Astrocyte (in vitro differentiated cells and primary cell): Measurements from ENCODE around the gene SLC7A10. TPM values are rescaled to one million over a fixed set of nuclear protein-coding genes. Genes with fewer than 3 reads are reported as not detected.

Experiments
- DNase-seq: peaks from one replicate; pipeline ENCODE4 v3.0.0-alpha.2; 2010; ENCODE audit warnings: low read depth
- FAIRE-seq: peaks from 2 replicates; lab custom pipeline; 2011; peaks lifted over from hg19 to GRCh38; lab: Jason Lieb, UNC
- H2AFZ ChIP-seq: 2 replicates; pipeline ENCODE4 v1.6.0; 2012; ENCODE audit warnings: low read depth, low read length, inconsistent platforms
- H3K27ac ChIP-seq: 2 replicates; pipeline ENCODE4 v1.5.1; 2011; ENCODE audit warnings: low read depth, low read length, inconsistent platforms
- H3K27me3 ChIP-seq: 2 replicates; pipeline ENCODE4 v1.6.0; 2011; ENCODE audit warnings: low read length, inconsistent platforms; ENCODE audit not compliant: insufficient read depth
- H3K36me3 ChIP-seq: 2 replicates; pipeline ENCODE4 v1.5.1; 2011; ENCODE audit warnings: low read length, inconsistent platforms; ENCODE audit not compliant: insufficient read depth
- H3K4me1 ChIP-seq: 2 replicates; pipeline ENCODE4 v1.5.1; 2011; ENCODE audit warnings: low read length, inconsistent platforms; ENCODE audit not compliant: insufficient read depth
- H3K4me2 ChIP-seq: 2 replicates; pipeline ENCODE4 v1.6.0; 2012; ENCODE audit warnings: low read length, inconsistent platforms
- H3K4me3 ChIP-seq: 2 replicates; pipeline ENCODE4 v1.5.1; 2011; ENCODE audit warnings: low read depth, mild to moderate bottlenecking, low read length, inconsistent platforms; ENCODE audit not compliant: insufficient read depth
- H3K79me2 ChIP-seq: 2 replicates; pipeline ENCODE4 v1.6.0; 2012; ENCODE audit warnings: mild to moderate bottlenecking, low read length, inconsistent platforms; ENCODE audit not compliant: insufficient read depth
- H3K9ac ChIP-seq: 2 replicates; pipeline ENCODE4 v1.6.0; 2012; ENCODE audit warnings: mild to moderate bottlenecking, low read length, inconsistent platforms
- H3K9me3 ChIP-seq: 2 replicates; pipeline ENCODE4 v1.5.1; 2012; ENCODE audit warnings: low read depth, mild to moderate bottlenecking, low read length, inconsistent platforms; ENCODE audit not compliant: insufficient read depth
- H4K20me1 ChIP-seq: 2 replicates; pipeline ENCODE4 v1.6.0; 2012; ENCODE audit warnings: low read length, inconsistent platforms; ENCODE audit not compliant: insufficient read depth
- H3K27ac Mint-ChIP-seq: one replicate; pipeline ENCODE4 v1.8.0; 2021; ENCODE audit warnings: mild to moderate bottlenecking, mixed read lengths; ENCODE audit not compliant: unreplicated experiment
- H3K27me3 Mint-ChIP-seq: one replicate; pipeline ENCODE4 v1.8.0; 2021; ENCODE audit warnings: low read depth, mixed read lengths; ENCODE audit not compliant: unreplicated experiment
- H3K36me3 Mint-ChIP-seq: one replicate; pipeline ENCODE4 v1.8.0; 2021; ENCODE audit warnings: low read depth, mixed read lengths; ENCODE audit not compliant: unreplicated experiment
- H3K4me1 Mint-ChIP-seq: one replicate; pipeline ENCODE4 v1.8.0; 2021; ENCODE audit warnings: low read depth, mixed read lengths; ENCODE audit not compliant: unreplicated experiment
- H3K4me3 Mint-ChIP-seq: one replicate; pipeline ENCODE4 v1.8.0; 2021; ENCODE audit warnings: mild to moderate bottlenecking, moderate library complexity, mixed read lengths; ENCODE audit not compliant: unreplicated experiment
- H3K9me3 Mint-ChIP-seq: one replicate; pipeline ENCODE4 v1.8.0; 2021; ENCODE audit warnings: mild to moderate bottlenecking, mixed read lengths; ENCODE audit not compliant: unreplicated experiment
- EZH2 ChIP-seq: IDR thresholded peaks from 2 replicates; pipeline ENCODE4 v1.6.1; 2012; ENCODE audit warnings: mild to moderate bottlenecking, low read length, inconsistent platforms; ENCODE audit not compliant: insufficient read depth
- total RNA-seq: library from RNA; stranded (reverse); gene quantifications from 2 replicates; pipeline ENCODE4 v1.2.1, GENCODE V29; 2021
- TF ChIP-seq, protein P1 (sequence below): IDR thresholded peaks from 2 replicates; pipeline ENCODE4 v1.5.1; 2011; ENCODE audit warnings: low read depth, mild to moderate bottlenecking, inconsistent platforms, low read length, moderate library complexity; ENCODE audit not compliant: insufficient read depth

Gene SLC7A10
- total RNA-seq, 1 donor from 2014 or later: 0.61 TPM

DNA sequence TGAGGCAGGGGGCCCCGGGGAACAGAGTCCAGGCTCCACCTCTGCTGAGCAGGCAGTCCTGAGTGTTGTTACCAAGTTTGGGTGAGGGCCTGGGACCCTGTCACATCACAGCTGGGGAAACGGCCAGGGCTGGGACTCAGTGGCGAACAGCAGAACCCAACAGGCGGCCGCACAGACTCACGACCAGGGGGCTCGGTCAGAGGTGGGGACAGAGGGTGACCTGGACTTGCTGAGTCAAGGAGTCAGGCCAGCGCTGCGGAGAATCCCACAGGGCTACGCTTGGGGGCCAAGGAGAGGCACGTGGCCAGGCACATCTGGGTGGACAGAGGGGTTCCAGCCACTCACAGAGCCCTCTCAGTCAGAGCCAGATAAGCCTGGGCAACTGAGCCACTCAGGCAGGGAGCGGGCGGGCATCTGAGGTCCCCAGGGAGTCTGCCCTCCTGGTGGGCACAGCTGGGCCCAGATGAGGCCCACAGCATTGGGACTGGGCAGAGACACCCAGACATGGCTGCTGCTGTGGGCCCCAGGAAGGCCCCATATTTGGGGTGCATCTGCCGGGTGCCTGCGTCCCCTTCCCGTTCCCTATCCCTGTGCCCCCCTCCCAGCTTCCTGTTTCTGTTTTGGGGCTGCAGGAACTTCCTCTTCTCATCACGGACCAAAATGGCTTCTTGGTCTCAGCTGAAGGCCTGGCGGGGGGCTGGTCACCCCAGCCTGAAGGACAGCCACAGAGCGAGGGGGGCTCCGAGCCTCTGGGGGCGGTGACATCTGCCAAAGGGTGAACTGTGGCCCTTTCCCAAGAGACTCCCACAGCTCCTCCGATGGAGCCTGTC, 42.7 kb upstream of the SLC7A10 start:
- FAIRE-seq: no peak
- no peaks in the 10 kb centered on the region for H3K79me2 ChIP-seq
- no peak overlapping the region for H2AFZ ChIP-seq
- no peaks in the 10 kb centered on the region for H3K27me3 ChIP-seq
- Mint-ChIP-seq H3K9me3 (no peaks in the 10 kb centered on the region), H3K27me3 (peaks cover 34% of the 10 kb centered on the region), H3K36me3 (no peaks in the 10 kb centered on the region), H3K4me1 (no peaks in the 10 kb centered on the region), H3K27ac (no peak overlapping the region), H3K4me3 (no peak overlapping the region)
- no peak overlapping the region for H3K4me2 ChIP-seq
- no peak for DNase-seq
- no peaks in the 10 kb centered on the region for H3K9me3 ChIP-seq
- no peaks in the 10 kb centered on the region for H4K20me1 ChIP-seq
- no peak for TF ChIP-seq EZH2
- TF ChIP-seq, protein P1, sequence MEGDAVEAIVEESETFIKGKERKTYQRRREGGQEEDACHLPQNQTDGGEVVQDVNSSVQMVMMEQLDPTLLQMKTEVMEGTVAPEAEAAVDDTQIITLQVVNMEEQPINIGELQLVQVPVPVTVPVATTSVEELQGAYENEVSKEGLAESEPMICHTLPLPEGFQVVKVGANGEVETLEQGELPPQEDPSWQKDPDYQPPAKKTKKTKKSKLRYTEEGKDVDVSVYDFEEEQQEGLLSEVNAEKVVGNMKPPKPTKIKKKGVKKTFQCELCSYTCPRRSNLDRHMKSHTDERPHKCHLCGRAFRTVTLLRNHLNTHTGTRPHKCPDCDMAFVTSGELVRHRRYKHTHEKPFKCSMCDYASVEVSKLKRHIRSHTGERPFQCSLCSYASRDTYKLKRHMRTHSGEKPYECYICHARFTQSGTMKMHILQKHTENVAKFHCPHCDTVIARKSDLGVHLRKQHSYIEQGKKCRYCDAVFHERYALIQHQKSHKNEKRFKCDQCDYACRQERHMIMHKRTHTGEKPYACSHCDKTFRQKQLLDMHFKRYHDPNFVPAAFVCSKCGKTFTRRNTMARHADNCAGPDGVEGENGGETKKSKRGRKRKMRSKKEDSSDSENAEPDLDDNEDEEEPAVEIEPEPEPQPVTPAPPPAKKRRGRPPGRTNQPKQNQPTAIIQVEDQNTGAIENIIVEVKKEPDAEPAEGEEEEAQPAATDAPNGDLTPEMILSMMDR: no peak
- H3K36me3 ChIP-seq: no peaks in the 10 kb centered on the region
- H3K27ac ChIP-seq: no peak overlapping the region
- no peak overlapping the region for H3K4me3 ChIP-seq
- H3K9ac ChIP-seq: no peak overlapping the region
- no peaks in the 10 kb centered on the region for H3K4me1 ChIP-seq

DNA sequence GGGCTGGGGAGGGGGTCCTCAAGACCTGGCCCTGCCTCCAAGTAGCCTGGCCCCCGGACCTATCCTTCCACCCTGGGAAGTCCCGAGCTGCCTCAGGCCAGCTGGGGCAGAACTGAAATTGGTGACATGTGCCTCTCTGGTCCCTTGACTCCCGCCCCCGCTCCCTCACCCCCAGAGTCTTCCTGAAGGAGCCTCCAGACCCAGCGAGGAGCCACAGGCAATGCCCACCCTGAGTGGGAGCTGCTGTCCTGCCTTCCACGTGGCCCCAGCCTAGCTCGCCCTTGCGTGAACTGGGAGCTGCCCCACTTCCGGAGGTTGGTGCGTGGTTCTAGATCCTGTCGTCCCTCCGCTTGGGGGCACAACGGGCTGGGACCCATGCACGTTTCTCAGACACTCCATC, 42.1 kb upstream of the SLC7A10 start:
- Histone ChIP-seq H3K4me1 (no peaks in the 10 kb centered on the region), H3K36me3 (no peaks in the 10 kb centered on the region), H4K20me1 (no peaks in the 10 kb centered on the region), H3K9me3 (no peaks in the 10 kb centered on the region), H3K4me3 (no peak overlapping the region), H3K9ac (no peak overlapping the region), H3K79me2 (no peaks in the 10 kb centered on the region), H2AFZ (no peak overlapping the region), H3K27me3 (no peaks in the 10 kb centered on the region), H3K4me2 (no peak overlapping the region), H3K27ac (no peak overlapping the region)
- Mint-ChIP-seq H3K27me3 (peaks cover 34% of the 10 kb centered on the region), H3K4me1 (no peaks in the 10 kb centered on the region), H3K27ac (no peak overlapping the region), H3K4me3 (no peak overlapping the region), H3K36me3 (no peaks in the 10 kb centered on the region), H3K9me3 (no peaks in the 10 kb centered on the region)
- DNase-seq (no peak), FAIRE-seq (no peak)
- TF ChIP-seq EZH2: no peak
- TF ChIP-seq, protein P1: no peak

DNA sequence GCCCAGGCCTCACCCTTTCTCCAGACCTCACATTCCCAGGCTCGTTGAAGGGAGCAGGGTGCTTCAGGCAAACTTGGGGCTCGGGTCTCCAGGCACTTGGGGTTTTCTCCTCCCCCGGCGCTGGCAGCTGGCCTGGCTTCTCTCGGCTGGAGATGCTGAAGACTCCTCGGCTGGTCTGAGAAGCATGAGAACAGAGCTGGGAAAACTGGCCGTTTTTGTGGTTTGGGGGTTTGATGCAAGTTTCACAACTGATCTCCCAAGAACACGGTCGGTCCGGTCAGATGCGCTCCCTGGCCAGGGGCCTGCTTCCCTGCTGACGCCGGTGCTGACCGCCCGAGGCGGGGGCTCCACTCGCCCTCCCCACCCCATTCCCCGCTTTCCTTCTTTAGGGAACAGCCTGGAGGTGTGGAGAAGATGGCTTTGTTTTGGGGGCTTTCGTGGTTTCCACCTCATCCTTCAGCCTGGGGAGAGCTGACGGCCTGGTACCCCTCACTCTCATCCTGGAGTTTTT, 41.4 kb upstream of the SLC7A10 start:
- Mint-ChIP-seq H3K27ac (no peak overlapping the region), H3K27me3 (peaks cover 35% of the 10 kb centered on the region), H3K9me3 (no peaks in the 10 kb centered on the region), H3K4me3 (no peak overlapping the region), H3K36me3 (no peaks in the 10 kb centered on the region), H3K4me1 (no peaks in the 10 kb centered on the region)
- TF ChIP-seq, protein P1: no peak
- no peak for TF ChIP-seq EZH2
- Histone ChIP-seq H3K27ac (no peak overlapping the region), H3K36me3 (no peaks in the 10 kb centered on the region), H3K79me2 (no peaks in the 10 kb centered on the region), H3K9ac (no peak overlapping the region), H2AFZ (no peak overlapping the region), H3K9me3 (no peaks in the 10 kb centered on the region), H3K27me3 (no peaks in the 10 kb centered on the region), H3K4me2 (no peak overlapping the region), H3K4me3 (no peak overlapping the region), H4K20me1 (no peaks in the 10 kb centered on the region), H3K4me1 (no peaks in the 10 kb centered on the region)
- DNase-seq: no peak
- FAIRE-seq: no peak
